ENCODE results near the gene GNAS.
"Not testable (repeated sequence)": the region's sequence is repeated elsewhere in the genome, so short reads cannot be mapped to it uniquely, and the experiment has no call there.

The GNAS gene

DNA sequence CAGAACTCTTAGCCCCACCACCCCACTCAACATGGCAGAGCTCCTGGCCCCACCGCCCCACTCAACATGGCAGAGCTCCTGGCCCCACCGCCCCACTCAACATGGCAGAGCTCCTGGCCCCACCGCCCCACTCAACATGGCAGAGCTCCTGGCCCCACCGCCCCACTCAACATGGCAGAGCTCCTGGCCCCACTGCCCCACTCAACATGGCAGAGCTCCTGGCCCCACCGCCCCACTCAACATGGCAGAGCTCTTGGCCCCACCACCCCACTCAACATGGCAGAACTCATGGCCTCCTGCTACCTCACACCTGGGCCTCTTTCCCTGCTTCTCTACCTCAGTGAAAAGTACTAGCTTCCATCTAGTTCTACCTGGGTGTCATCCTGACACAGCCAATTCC is 23.7 kb upstream of the GNAS start:
- DNase-seq = not testable (repeated sequence)

GRCh38 chr20:58829531-58829941 is 23.0 kb upstream of the GNAS start:
- no peak for DNase-seq

- no peak for DNase-seq
These were observed 20.1 kb upstream of the GNAS start for GRCh38 chr20:58832457-58832856.

DNA sequence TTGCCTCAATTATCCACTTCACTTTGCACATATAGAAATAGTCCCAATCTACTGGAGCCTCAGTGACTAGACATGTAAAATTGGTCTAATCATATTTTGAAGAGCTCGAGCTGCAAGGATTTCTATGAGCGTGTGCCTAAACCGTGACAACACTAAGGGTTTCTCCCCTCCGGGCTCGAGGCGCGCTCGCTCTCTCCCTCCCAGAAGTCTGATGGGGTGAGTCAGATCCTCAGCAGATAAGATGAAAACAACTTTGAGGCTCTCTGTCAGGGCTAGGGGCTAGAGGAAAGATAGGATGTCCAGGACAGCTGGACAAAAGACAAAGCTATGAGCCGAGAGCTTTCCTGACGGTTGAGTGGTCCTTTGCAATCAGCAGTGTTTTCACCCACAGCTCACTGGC is 18.6 kb upstream of the GNAS start:
- DNase-seq = no peak

GRCh38 chr20:58835231-58835630 is 17.3 kb upstream of the GNAS start:
- no peak for DNase-seq

GRCh38 chr20:58836616-58837204 is 15.8 kb upstream of the GNAS start:
- DNase-seq = no peak

GRCh38 chr20:58837717-58838116 is 14.8 kb upstream of the GNAS start:
- no peak for DNase-seq

GRCh38 chr20:58838174-58838573 is 14.3 kb upstream of the GNAS start:
- DNase-seq = no peak

DNA sequence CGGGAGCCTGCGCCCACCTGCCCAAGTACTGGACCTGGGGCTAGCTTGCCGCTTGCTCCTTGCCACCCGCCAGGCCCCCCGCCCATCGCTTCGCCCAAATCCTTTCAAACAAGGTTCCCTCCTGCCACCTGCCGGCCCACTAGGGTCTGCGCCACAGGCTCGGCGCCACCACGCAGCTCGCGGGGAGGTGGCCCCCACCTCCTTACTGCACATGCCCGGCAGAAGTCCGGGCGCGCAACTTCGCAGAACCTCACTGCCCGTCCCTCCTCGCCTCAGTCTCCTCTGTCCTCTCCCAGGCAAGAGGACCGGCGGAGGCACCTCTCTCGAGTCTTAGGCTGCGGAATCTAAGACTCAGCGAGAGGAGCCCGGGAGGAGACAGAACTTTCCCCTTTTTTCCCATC is 13.0 kb upstream of the GNAS start:
- peak; percentile 24 for DNase-seq

GRCh38 chr20:58839991-58840747 is 12.3 kb upstream of the GNAS start:
- no peak for DNase-seq

- no peak for DNase-seq
These were observed 11.5 kb upstream of the GNAS start for GRCh38 chr20:58840816-58841538.

DNA sequence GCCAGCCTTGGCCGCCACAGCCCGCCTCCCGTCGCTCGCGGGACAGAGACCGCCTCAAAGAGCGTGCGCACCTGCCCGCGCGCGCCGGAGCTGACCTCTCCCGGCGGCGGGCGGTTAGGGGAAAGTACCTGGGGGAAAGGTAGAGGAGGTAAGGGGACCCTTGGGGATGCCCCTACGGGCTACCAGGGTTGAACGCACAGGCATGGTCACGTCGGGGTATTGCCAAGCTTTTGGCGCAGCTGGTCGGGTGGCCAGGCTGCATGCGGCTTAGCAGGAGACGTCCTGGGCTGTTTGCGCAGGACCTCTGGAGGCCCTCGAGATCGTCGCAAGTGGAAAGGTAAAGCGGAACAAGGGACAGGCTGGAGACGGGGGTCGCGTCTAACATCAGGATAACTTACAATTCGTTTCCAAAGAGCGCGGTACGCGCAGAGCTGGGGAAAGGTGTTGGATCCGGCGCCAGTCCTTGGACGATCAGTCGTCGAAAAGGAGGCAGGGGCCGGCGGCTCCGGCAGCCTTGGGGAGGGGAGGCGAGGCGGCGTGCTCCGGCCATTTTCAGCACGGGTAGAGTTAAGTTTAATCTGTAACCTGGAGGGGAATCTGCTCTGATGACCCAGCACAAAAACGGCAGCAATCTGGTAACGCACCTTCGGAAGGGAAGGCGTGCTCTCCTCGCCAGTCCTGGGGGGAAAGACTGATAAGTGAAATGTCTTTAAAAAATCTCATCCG is 10.8 kb upstream of the GNAS start:
- no peak for DNase-seq

GRCh38 chr20:58842276-58842675 is 10.2 kb upstream of the GNAS start:
- DNase-seq = no peak

GRCh38 chr20:58843128-58843556 is 9.4 kb upstream of the GNAS start:
- DNase-seq = no peak

DNA sequence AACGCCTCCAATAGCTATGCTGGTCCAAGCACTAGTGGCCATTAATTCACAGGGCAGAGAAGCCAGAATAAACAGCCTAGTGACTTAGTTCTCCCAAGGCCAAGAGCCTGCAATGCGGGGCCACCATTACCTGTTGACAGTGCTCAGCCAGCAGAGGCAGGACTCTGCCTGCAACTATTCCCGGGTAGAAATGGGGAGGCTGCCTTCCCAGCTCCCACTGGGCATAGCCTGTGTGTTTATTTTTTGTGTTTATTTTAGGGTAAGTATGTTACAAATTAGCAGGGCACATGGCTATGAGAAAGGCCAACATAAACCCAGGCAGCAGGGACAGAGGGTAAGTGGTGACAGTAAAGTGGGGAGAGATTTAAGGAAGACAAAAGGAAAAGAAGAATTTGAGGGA is 6.8 kb upstream of the GNAS start:
- no peak for DNase-seq

GRCh38 chr20:58847463-58847862 is 5.1 kb upstream of the GNAS start:
- no peak for DNase-seq

- peak; percentile 85 for DNase-seq
These were observed 1.8 kb upstream of the GNAS start, which contains the start of gene GNAS-AS1 for GRCh38 chr20:58850693-58851174. TSS of gene GNAS-AS1 (minus strand) at chr20:58850902.

GRCh38 chr20:58851221-58851968 is 1.1 kb upstream of the GNAS start:
- DNase-seq = no peak

DNA sequence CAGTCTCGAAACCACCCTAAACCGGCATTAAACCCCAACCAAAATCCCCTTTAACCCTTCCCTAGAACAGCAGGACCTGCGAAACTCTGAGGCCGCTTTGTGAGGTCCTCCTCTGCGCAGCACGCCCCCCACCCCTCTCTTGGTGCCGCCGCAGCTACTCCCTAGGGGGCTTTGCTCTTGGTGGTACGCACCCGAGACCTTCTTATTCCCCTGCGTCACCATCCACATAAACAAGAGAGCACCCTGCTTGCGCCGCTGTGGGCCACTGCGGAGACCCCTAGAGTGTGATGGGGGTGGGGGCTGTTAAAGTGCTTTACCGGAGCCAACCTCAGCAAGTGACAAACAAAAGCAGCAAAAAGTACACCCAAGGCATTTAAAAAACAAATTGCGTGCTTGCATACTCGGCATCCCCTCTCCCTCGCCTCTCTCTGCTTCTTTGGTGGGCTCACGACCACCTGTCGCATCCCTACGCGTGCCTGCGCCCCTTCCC is 502 bp upstream of the GNAS start:
- DNase-seq = no peak

- DNase-seq = no peak
These were observed 950 bp downstream of the GNAS start for GRCh38 chr20:58853466-58853865.

DNA sequence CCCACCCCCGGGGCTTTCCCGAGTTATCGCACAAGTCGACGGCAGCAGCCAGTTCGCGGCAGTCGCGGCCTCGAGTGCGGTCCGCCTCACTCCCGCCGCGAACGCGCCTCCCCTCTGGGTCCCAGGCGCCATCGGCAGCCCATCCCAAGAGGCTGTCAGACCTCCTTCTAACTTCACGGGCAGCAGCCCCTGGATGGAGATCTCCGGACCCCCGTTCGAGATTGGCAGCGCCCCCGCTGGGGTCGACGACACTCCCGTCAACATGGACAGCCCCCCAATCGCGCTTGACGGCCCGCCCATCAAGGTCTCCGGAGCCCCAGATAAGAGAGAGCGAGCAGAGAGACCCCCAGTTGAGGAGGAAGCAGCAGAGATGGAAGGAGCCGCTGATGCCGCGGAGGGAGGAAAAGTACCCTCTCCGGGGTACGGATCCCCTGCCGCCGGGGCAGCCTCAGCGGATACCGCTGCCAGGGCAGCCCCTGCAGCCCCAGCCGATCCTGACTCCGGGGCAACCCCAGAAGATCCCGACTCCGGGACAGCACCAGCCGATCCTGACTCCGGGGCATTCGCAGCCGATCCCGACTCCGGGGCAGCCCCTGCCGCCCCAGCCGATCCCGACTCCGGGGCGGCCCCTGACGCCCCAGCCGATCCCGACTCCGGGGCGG is 1.6 kb downstream of the GNAS start:
- no peak for DNase-seq

Data from CD4-positive, alpha-beta T cell treated with Interleukin-4 for 4 hours (primary cell).